GM18520 (cell line): ENCODE data around the gene KRTAP8-1.

ENCODE experiments used
- ATAC-seq: cut with Tn5 transposase; IDR thresholded peaks from one replicate; pipeline ENCODE4 v1.9.1; 2021; ENCODE audit not compliant: unreplicated experiment

KRTAP8-1 gene, protein sequence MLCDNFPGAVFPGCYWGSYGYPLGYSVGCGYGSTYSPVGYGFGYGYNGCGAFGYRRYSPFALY

DNA sequence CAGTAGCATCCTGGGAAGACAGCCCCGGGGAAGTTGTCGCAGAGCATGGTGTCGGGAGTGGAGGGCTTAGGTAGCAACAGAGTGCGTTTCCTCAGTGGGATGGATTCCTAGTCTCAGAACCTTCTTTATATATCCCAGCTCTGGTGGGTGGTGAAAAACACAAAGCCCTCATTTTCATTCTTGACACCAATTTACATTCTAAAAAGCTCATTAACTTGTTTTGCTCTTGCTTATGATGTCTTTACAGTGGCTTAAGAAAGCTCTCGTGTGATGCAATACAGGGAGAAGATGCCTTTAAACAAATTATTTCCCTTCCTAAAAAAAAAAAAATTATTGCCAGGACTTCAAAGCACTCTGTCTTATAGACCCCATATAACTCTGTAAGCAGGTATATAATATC lies at the start of gene KRTAP8-1:
KRTAP8-1 (minus strand) TSS at position 101 of the 400 bp plus-strand sequence; CDS start at position 47, 54 bp downstream.
- ATAC-seq, result no peak

DNA sequence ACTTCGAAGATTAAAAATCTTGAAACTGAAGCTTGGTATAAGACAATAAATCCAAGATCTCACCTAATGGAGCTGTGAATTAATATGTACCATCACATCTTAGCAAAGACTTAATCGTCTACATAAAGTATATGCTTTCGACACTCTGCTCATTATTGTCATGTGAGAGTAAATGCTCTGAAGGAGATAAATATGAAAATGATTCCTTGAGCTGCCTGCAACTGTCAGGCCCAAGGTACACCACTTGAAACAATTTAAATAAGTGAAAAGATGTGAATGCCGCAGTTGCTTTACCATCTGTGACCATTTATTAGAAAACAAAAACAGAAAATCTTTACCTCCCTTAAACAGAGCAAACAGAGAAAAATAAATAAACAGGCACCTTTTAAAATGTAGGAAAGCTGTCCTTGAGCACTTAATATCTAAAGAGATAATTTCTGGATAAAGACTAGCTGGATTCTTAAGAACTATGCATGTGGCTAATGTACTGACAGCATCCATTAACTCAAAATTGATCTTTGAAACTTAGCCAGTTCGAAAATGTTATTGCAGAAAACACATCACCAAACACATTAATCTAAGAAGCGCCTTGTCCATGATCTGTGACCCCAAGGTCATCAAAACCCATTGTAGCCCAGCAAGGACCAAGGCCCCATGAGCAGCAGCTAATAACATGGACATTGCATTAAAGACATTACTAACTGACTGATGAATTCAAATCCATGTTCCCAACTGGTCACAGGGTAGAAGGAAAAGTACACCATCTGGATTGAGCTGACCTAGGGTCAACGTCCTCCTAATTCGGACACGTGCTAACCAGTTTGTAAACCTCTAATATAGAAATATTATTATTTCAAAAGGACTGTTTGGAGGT lies 34.8 kb upstream of the KRTAP8-1 start:
- no peak for ATAC-seq

DNA sequence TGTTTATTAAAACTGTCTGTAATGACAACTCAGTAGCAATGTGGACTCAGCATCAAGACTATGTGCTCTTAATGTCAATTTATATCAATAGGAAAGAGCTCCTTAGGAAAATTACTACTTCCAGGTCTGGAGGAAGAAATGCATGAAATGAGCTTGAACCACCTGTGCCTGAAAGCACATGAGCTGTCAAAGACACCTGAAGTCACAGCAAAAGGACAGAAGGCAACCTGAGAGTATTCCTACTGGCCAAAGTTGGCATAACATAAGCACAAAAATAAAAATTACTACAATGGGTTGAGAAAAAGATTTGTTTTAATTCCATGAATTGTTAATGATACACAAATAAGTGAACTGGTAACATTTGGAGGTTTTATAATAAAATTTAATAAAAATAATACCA lies 29.9 kb upstream of the KRTAP8-1 start:
- no peak for ATAC-seq

DNA sequence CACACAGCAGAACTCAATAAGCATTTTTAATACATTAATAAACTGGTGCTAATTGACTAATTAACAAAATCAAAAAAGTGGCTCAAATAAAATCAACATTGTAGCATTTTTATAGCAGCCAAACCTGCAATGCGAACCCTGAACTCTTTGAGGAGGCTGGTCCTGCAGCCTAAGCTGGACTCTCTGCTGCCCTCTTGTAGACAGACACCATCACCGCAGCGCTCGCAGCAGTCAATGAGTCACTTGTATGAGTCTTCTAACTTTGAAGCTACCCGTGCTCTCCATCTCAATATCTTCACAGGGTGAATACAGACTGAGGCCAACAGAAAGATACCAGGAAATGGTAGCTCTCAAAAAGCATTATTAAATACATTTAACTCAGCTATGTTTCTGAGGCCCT lies 26.2 kb upstream of the KRTAP8-1 start:
- no peak for ATAC-seq

DNA sequence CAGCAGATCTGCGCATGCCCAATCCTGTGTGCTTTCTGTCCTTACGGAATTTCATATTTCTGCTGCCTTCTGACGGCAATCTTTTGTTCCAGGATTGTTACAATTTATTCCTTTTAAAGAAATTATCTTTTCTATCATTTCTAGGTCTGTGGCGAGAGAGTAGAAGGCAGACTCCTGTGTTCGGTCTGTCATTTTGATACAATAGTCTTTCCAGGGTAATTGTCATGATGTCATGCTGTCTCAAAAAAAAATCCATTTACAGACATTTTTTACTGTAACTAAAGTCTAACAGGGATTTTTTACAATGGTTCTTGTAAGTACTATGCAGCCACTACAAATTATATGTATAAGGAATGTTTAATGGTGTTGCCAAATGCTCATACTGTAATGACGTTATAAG lies 25.5 kb upstream of the KRTAP8-1 start:
- no peak for ATAC-seq

DNA sequence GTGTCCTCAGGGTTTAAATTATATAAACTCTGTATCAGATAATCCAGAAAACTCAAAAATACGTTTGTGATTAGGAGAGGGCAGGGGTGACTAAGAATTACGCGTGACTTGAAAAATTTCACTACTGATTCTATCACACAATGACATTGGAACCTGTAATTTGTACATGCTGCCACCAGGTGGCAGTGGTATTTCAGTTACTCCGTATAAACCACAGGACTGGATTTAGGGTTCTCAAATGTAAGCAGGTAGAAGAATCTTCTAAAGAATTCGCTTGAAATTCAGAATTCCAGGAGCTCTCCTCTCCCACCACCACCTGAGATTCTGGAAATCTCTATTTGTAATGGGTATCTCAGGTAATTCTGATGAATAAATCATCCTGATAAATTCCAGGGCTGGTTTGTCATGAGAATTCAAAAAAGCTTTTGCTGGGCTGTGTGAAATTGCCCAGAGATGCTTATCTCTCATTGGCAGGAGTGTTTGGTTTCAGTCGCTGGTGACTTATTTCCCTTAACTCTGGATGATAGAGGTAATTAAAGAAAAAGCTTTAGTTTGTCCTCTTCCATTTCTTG lies 18.2 kb upstream of the KRTAP8-1 start:
- ATAC-seq, result no peak

DNA sequence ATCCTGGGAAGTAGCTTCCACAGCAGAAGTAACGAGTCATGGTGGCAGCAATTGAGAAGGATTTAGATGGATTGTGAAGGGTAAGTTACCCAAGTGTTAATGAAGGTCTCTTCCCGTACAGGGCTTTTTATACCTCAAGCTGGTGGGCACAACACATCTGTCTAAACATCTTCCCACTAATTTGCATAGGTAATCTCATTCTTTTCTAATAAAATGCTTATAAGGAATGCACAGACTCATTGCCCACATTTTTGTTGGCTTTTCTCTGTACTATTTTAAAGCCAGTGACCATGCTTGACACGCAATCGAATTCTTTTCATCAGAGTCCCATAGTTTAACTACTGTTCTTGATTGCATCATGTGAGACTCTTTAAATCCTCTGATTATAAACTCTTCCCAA lies 16.6 kb upstream of the KRTAP8-1 start, which contains the start of gene KRTAP7-1:
KRTAP7-1 (minus strand) TSS at position 101 of the 400 bp plus-strand sequence; CDS start at position 40, 61 bp downstream.
- no peak for ATAC-seq

DNA sequence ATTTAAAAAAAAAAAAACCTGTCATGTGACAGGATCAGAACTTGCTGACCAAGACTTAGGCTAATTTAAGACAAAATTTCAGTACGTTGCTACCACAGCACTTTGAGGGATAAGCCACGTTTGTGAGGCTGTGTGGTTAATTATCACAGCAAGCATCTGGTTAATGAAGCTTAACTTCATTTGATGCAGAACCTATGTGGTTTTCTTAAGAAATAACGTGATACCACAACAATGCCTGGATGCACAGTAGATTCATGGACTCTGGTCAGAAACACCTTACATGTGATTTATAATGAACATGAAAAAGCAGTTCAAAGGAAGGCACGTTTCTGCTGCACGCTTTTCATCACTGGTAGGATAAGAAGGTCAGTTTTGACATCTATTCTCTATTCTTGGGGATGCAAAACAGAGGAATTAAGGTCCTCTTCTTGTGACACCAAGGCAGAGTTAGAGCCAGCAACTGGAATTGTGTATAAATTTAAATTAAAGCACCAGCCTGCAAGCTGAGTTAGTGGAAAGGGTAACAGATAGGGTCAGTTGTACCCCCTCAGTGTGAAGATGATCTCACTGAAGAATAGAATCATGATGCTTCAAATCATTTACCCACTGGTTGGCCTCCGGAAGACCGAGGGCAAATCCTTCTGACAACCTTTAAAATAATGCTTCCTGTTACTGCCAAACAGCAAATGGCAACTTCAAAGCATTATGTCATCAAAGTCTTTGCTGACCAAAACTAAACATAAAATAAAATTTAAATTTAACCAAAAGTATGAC lies 6.0 kb upstream of the KRTAP8-1 start:
- no peak for ATAC-seq

DNA sequence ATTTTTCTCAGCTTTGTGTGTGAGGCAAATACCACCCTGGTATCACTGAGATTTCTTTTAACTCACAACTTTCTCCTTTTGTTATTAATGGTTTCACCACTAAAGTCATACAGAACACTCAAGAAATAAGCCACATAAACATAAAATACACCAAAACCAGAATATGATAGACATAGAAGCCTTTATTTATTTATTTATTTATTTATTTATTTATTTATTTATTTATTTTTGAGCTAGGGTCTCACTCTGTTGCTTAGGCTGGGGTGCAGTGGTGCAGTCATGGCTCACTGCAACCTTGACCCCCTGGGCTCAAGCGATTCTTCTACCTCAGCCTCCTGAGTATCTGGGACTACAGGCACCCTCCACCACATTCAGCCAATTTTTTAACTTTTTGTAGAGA lies 12.5 kb downstream of the KRTAP8-1 start:
- ATAC-seq, result no peak

DNA sequence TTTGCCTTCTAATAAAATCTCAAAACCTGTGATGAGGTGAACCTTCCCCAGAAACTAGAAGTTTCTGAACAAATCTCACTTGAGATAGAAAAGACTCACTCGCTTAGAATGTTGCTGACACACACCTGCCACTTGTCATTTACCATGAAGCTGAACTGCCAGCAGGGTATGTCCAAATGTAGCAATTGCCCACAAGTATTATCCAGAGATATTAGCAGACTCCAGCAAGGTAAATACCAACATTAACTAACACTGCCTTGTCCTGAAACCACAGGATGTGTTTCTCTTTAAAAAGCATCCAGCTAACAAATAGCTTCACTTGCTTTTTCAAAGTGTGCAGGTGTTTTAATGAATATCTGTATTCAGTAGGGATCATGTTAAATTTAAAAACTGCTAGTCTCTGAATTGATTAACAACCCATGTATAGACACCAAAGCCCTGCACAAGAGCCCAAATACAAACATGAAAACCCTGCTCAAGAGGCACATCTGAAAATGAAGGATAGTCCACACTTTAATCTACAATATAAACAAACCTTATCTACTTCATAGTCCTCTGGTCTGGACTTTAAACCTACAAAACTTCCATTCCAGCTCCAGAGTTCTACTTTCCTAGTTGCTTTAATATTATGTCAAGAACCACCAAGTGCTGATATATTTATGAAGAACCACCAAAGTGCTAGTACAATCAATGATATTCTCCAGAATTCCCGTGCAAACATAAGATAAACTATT lies 19.3 kb downstream of the KRTAP8-1 start:
- no peak for ATAC-seq

DNA sequence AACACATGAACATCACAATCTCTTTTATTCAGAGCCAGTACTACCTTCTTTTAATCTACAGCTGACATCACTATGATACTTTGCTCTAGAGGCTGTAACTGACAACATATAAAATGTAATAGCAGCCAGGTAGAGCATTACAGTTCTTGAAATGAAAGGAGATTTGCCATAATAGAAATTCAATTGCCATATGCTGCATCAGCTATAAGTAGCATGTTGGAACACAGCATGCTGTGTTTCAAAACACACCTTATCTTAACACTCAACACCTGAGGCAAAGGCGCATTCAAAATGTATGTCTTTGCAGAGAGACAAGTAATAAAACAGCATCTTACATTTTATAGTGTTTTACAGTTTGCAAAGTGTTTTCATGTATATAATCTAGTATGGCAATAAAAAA lies 33.8 kb downstream of the KRTAP8-1 start:
- ATAC-seq, result no peak

DNA sequence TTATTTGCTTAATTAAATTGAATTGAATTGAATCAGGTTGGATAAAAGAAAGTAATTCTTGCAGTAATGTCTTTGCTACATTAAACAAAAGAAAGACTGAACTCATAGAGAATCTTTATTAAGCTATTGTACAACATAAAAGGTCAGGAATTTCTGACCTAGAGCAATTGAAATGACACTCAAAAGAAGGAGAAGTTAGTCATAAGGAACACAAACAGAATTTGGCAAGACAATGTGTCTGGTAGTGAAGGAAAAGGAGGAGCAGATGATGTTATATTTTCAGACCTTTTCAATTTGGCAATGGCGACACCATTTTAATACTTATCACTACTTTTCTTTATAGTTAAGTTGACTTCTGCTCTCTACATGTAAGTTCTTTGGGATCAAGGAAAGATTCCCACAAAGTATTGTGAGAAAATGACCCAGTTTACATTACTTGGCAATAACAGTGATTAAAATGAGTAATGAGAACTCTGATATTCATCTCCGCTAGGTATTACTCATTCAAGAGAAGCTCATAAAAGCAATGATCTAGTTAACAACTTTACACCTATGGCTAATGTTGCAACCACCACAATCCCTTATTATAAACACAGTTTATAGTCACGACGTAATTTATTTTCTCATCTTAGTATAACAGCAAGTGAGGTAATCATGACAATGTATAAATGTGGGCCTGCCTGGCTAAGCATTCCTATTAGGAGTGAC lies 43.2 kb downstream of the KRTAP8-1 start:
- no peak for ATAC-seq
